ENCODE results near the gene FBXL12.

- no peak for TF ChIP-seq POLR2A (IDR thresholded peaks at IDR 0.05; ENCODE audit: low read length)
- no peak for TF ChIP-seq GATA1 (IDR thresholded peaks at IDR 0.05; ENCODE audit: low read depth, low read length)
These were observed 41.5 kb upstream of the FBXL12 start for GRCh38 chr19:9860407-9860806.

All from erythroblast (primary cell).